Head of caudate nucleus (tissue), 42 donors: Measurements from ENCODE around the gene AHCTF1.

ENCODE experiments used
- DNase-seq, 42 donors: peaks; one replicate each; pipeline versions ENCODE4 v3.0.0 to v3.0.0-alpha.2; 2020 to 2021; ENCODE audit warnings: mixed read lengths in 7 of 42
- intact Hi-C: fragments of 100-400 bp; cut with DNase I; formaldehyde crosslinking; loops from one replicate; pipeline ENCODE4 v1.15.0; 2022

The AHCTF1 gene

GRCh38 chr1:246790364-246790763, 141.4 kb downstream of the AHCTF1 start:
- DNase-seq = no peak
- intact Hi-C loops = no loop called here

DNA sequence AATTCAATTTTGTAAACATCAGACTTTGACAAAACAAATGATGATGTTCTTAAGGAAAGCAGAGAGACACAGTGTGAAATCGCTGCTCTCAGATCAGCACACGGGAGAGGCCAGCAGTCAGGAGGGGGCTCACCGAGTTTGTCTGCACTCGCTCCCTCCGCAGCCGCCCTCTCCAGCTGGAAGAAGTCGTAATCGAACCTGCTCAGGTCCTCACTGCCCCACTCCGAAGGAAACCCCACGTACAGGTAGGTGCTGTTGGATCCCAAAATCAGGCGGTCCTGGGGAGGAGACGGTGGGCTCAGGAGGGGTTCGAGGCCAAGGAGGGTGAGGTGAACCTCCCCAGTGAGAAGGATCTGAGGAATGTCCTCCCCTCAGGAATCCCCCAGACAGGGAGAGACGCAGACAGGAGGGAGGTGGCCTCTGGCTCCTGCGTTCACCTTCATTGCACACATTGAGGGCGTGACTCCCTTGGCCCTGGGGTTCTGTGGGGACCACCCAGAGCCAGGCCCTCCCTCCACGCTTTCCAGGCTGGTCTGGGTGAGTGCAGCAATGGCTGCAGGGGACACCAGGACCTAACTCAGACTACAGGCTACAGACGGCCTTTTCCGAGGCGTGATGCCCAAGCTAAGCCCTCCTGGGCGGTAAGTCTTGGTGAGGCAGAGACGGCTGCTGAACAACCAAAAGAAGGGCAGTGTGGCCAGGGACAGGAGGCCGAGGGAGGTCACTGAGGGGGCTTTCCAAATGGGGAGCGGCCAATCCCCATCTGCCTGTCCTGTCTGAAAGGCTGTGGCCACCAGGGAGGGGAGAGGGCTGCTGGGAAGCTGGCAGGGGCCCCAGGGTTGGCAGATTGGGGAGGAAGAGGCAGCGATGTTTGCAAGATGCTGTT, 142.1 kb downstream of the AHCTF1 start:
- intact Hi-C loops = no loop called here
- DNase-seq = no peak
